ENCODE data around the gene CNPY4. TPM values are rescaled to one million over a fixed set of nuclear protein-coding genes. Genes with fewer than 3 reads are reported as not detected.

Gene CNPY4
- total and polyA plus RNA-seq, 2 donors (not counting 3 experiments of a cell fraction or from before 2014, with no cell fraction given): 28.6 to 33.7 TPM

- dilution Hi-C loops (cut with MboI; ENCODE audit: extremely low pct_ligation_motif_present, low sequenced_read_pairs): no loop called here
Observed at GRCh38 chr7:100148559-100149328, 29.3 kb downstream of the CNPY4 start, which contains the start of gene LAMTOR4. LAMTOR4 (plus strand) TSS chr7:100148918; CDS start chr7:100148973, 55 bp downstream.

More at GRCh38 chr7:100148559-100149328, 29.3 kb downstream of the CNPY4 start, which contains the start of gene LAMTOR4:
- Histone ChIP-seq H3K9ac (replicated peaks; ENCODE audit: extremely low read depth, insufficient read depth, low read length) (peak within 1 kb of the TSS; percentile 79), H3K4me1 (ENCODE audit: control insufficient read depth, extremely low read depth, insufficient read depth, low read length) (peaks cover 6% of the 10 kb centered on the region), H2AFZ (ENCODE audit: low read depth, low read length) (peak within 1 kb of the TSS; percentile 82), H3K27me3 (ENCODE audit: control insufficient read depth in 2 of 2, insufficient read depth in 2 of 2, low read length in 2 of 2) (no peaks in the 10 kb centered on the region), H3K9me1 (replicated peaks; ENCODE audit: control insufficient read depth, extremely low read depth, insufficient read depth, low read length) (no peaks in the 10 kb centered on the region), H3K79me2 (ENCODE audit: control insufficient read depth, insufficient read depth, low read length) (peaks cover 13% of the 10 kb centered on the region), H3K9me3 (replicated peaks; ENCODE audit: control insufficient read depth, insufficient read depth, low read length) (no peaks in the 10 kb centered on the region), H4K20me1 (replicated peaks; ENCODE audit: control insufficient read depth, extremely low read depth, insufficient read depth, low read length) (no peaks in the 10 kb centered on the region), H3K4me3 (replicated peaks in 1 of 3; ENCODE audit: insufficient read depth in 1 of 3, low read depth in 1 of 3, low read length in 3 of 3) (peak within 1 kb of the TSS; percentile 70 to 82 (median 80)), H3K4me2 (ENCODE audit: insufficient read depth, low read length) (peak within 1 kb of the TSS; percentile 81), H3K36me3 (ENCODE audit: control insufficient read depth in 2 of 2, extremely low read depth in 1 of 2, insufficient read depth in 2 of 2, low read length in 2 of 2) (peaks cover 0 to under 1% of the 10 kb centered on the region in 2 experiments), H3K27ac (ENCODE audit: insufficient read depth, low read depth, low read length) (peak within 1 kb of the TSS; percentile 22)
- TF ChIP-seq POLR2A (IDR thresholded peaks at IDR 0.05; ENCODE audit: low read depth, low read length): peak; percentile 45
- TF ChIP-seq EZH2 (IDR thresholded peaks at IDR 0.05; ENCODE audit: borderline replicate concordance, low read depth, low read length, severe bottlenecking): no peak
- TF ChIP-seq MYC (IDR thresholded peaks at IDR 0.05; ENCODE audit: low read depth, low read length): peak; percentile 20
- TF ChIP-seq CTCF (IDR thresholded peaks at IDR 0.05; ENCODE audit: extremely low read depth in 1 of 2, insufficient read depth in 1 of 2, low read depth in 1 of 2, low read length in 2 of 2): no peak
- no peak for TF ChIP-seq GATA2 (IDR thresholded peaks at IDR 0.05; ENCODE audit: insufficient read depth, insufficient read length, low read depth, low read length)
- TF ChIP-seq FOS (IDR thresholded peaks at IDR 0.05; ENCODE audit: borderline replicate concordance, insufficient read depth, low read length): no peak
- TF ChIP-seq JUN (IDR thresholded peaks at IDR 0.05; ENCODE audit: borderline replicate concordance, insufficient read depth, insufficient read length, low read depth): no peak
- TF ChIP-seq MAX (IDR thresholded peaks at IDR 0.05; ENCODE audit: insufficient read depth, insufficient read length): peak; percentile 89
- TF ChIP-seq POLR2AphosphoS5 (IDR thresholded peaks at IDR 0.05; ENCODE audit: insufficient read depth, low read depth, low read length): peak; percentile 54
- peak; percentile 99 for FAIRE-seq
- POLR2A ChIA-PET: no interaction called here
- peak; percentile 99 for DNase-seq (ENCODE audit: low read depth, low spot score)
- no TSS peak for BruUV-seq (replicated peaks)
- CTCF ChIA-PET: interaction anchor here (0.8 to 2.2 kb wide), 8 partner anchors 9 to 68 kb away, joined by 3 to 8 read pairs (median 3); partner anchors contain the start of genes GAL3ST4 and TRAPPC14
- intact Hi-C loops (cut with micrococcal nuclease): loop anchor here (1.0 to 10.0 kb wide), 4 partner anchors 10 to 906 kb away; partner anchors contain the start of genes AP4M1, CNPY4, MCM7 and TAF6
